ENCODE data around the gene TBC1D8. TPM values are rescaled to one million over a fixed set of nuclear protein-coding genes. Genes with fewer than 3 reads are reported as not detected.

TBC1D8 gene
- total RNA-seq, 4 donors from 2014 or later: 77.6 to 511 (median 239) TPM

GRCh38 chr2:101002562-101003277 lies 148.5 kb downstream of the TBC1D8 start:
- peak overlapping the region; percentile 71 to 95 (median 78) for H3K4me3 ChIP-seq

GRCh38 chr2:101001691-101002561 lies 149.3 kb downstream of the TBC1D8 start, which contains the start of gene RPL31:
TSS of gene RPL31 (plus strand) at chr2:101002289. CDS start at chr2:101002702, 413 bp downstream.
- Histone ChIP-seq H3K36me3 (peaks cover 0 to 33% (median 0%) of the 10 kb centered on the region in 3 donors), H3K9me3 (no peaks in the 10 kb centered on the region), H3K4me1 (peaks cover 0 to 19% (median 2%) of the 10 kb centered on the region in 4 donors), H3K27me3 (no peaks in the 10 kb centered on the region), H3K27ac (peak within 1 kb of the TSS; percentile 82 to 92 (median 86)), H3K4me3 (peak within 1 kb of the TSS; percentile 71 to 95 (median 78))
- TF ChIP-seq CTCF (IDR thresholded peaks at IDR 0.05) (no peak), POLR2A (IDR thresholded peaks at IDR 0.05) (peak; percentile 78 to 81)
- DNase-seq: peak; percentile 97 to 98 (median 98)

More at GRCh38 chr2:101002562-101003277, 148.5 kb downstream of the TBC1D8 start:
- Histone ChIP-seq H3K27ac (peak overlapping the region; percentile 82 to 92 (median 86)), H3K4me1 (peaks cover 0 to 19% (median 2%) of the 10 kb centered on the region in 4 donors), H3K36me3 (peaks cover 0 to 41% (median 0%) of the 10 kb centered on the region in 3 donors), H3K9me3 (no peaks in the 10 kb centered on the region), H3K27me3 (no peaks in the 10 kb centered on the region)
- no peak for DNase-seq
- TF ChIP-seq POLR2A (IDR thresholded peaks at IDR 0.05) (no peak), CTCF (IDR thresholded peaks at IDR 0.05) (no peak)

- Histone ChIP-seq H3K36me3 (peaks cover 0 to 22% (median 0%) of the 10 kb centered on the region in 3 donors), H3K9me3 (no peaks in the 10 kb centered on the region), H3K4me3 (no peak overlapping the region), H3K4me1 (peaks cover 0 to 19% (median 2%) of the 10 kb centered on the region in 4 donors), H3K27me3 (no peaks in the 10 kb centered on the region), H3K27ac (no peak overlapping the region)
- no peak for DNase-seq
- TF ChIP-seq POLR2A (IDR thresholded peaks at IDR 0.05): no peak
- TF ChIP-seq CTCF (IDR thresholded peaks at IDR 0.05): no peak
These were observed 151.2 kb downstream of the TBC1D8 start for GRCh38 chr2:100999995-101000394.

GRCh38 chr2:100998235-100998573 lies 153.0 kb downstream of the TBC1D8 start:
- no peaks in the 10 kb centered on the region for H3K9me3 ChIP-seq
- H3K4me1 ChIP-seq: peaks cover 0 to 2% (median 0%) of the 10 kb centered on the region in 4 donors
- TF ChIP-seq POLR2A (IDR thresholded peaks at IDR 0.05) (no peak), CTCF (IDR thresholded peaks at IDR 0.05) (no peak)
- peaks cover 0 to 20% (median 0%) of the 10 kb centered on the region in 3 donors for H3K36me3 ChIP-seq
- H3K27ac ChIP-seq: no peak overlapping the region
- no peaks in the 10 kb centered on the region for H3K27me3 ChIP-seq
- H3K4me3 ChIP-seq: no peak overlapping the region
- DNase-seq: no peak

GRCh38 chr2:100997509-100998234 lies 153.5 kb downstream of the TBC1D8 start:
- TF ChIP-seq CTCF (IDR thresholded peaks at IDR 0.05) (no peak), POLR2A (IDR thresholded peaks at IDR 0.05) (no peak)
- Histone ChIP-seq H3K27ac (no peak overlapping the region), H3K4me3 (no peak overlapping the region), H3K36me3 (peaks cover 0 to 20% (median 0%) of the 10 kb centered on the region in 3 donors), H3K27me3 (no peaks in the 10 kb centered on the region), H3K9me3 (no peaks in the 10 kb centered on the region), H3K4me1 (no peaks in the 10 kb centered on the region)
- no peak for DNase-seq
